GM19025 (cell line): ENCODE measurements around the gene TGFA.

Experiments
- ATAC-seq: cut with Tn5 transposase; IDR thresholded peaks from one replicate; pipeline ENCODE4 v1.9.1; 2021; ENCODE audit warnings: mild to moderate bottlenecking, low read depth, moderate library complexity; ENCODE audit not compliant: unreplicated experiment

The TGFA gene

DNA sequence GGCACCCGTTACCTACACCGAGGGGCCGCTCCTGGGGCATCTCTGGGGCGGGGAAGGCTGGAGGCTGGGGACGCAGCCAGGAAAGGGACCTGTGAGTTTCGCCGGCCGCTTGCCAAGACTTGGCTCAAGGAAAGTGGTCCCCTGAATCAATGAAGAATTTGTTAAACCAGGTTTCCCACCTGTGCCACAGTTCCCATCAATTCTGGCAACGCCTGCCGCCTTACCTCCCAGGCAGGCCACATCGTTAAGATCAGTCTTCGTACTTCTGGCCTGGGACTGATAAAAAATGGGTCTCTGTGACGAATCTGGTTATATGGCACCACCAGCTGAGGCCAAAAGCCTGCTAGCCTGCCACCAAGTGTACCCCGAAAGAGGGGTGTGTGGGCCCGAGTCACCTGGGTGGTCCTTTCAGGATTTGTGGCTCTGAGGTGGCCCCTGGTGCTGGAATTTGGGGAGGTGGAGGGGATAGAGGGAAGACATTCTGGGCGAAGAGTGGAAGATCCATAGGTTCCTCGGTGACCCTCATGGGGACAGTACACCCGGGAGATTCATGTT, 789 bp upstream of the TGFA start:
- no peak for ATAC-seq

DNA sequence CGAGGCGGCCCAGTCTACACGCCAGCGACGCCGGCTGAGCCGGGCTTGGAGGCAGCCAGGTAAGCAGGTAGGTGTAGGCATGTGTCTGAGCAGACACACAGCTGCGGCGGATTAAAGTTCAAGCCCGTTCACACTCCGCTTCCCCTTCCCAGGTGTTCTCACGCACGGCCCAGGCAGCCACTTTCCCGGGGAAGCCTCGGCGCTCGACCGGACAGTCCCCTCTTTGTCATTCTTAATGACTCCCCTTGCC, 367 bp downstream of the TGFA start:
- ATAC-seq, result no peak

DNA sequence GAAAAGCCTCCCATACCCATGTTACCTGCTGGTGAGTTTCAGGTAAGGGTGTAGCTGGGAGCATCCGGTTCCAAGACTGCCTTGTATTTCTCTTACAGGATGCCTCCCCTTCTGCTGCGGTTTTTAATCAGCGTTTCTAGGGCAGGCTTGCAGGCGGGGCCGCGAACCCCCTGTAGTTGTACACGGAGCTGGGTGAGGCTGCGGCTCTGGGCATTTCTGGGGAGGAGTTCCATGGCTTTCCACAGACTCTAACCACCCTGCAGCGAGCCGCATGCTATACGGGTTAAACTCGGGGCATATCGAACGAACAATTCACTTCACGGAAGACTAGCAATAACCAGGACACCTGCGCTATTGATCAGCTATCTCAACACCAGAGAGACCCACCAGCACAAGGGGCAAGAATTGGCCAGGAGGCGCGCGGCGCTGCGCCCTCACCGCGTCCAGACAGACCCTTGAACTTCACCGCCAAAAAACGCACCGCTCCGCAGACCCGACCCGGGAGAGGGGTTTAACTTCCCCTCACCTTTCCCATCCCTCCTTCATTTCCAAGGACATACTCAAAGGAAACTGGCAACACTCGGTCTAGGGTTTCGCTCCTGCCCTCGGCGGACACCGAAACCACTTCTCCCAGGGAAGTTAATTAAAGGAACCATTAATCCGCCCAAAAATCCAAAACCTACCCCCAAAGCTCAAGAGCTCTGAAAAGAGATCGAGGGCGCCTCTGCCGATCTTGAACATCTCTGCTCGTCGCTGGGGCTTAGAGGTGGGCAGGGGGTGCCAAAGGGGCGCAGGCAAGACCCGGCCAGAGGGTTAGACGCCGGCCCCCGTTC, 909 bp downstream of the TGFA start:
- no peak for ATAC-seq

DNA sequence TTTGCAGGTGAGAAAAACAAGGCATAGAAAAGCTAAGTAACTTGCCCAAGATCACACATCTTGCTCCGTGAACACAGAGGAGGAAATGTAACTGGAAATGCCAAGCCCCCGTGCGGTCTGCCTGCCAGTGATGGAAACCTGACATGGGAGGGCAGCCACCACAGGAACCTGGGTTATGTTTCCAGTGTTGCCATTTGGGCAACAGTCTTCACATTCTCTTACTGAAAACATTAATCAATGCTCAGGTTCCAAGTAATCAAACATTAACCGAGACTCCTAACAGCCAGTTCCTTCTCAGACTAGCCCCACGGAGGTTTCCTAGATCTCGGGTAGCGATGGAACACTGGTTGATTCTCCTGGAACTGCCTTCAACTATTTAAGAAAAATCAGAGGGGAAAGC, 2.5 kb downstream of the TGFA start:
- no peak for ATAC-seq

DNA sequence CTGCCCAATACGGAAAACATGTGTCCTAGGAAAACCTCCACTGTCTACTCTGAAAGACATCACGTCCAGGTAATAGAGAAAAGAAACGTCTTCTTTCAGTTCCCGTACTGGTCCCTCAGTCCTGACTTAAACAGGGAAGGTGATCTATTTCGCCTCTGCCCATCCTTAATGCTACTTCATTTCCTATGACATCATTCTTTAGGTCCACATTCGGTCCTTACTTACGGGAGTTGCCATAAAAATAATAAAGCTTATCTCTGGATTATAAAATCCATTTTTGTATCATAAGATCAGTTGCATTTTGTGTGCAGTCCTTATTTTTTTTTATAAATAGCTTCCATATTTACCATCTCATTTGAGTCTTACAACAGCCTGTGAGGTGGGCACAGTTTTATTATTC, 3.7 kb downstream of the TGFA start:
- ATAC-seq, result no peak

DNA sequence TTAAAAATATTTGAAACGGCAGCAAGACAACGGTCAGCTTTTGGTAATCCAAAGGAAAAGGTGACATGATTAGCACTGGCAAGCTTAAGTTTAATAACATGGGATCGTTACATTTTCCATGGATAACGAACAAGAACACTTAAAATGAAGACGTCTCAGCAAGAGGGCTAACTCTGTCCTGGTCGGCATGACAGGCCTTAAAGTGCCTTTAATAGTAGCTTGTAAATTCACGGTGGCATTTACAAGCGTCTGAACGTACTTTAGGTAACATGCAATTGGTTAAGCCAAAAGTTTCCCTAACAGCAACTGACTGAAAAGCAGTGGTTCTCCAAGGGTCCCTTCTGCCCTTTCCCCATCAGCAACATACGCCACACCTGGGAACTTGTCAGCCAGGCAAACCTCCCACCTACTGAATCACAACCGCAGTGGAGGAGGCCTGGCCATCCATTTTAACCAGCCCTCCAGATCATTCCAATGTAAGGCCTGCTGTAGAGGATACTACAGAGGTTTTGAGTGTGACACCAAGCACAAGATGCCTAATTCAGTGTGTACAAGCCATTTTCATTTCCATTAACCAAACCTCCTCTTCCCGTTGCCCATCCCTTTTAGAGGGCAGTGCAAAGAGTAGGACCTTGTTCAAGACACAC, 4.4 kb downstream of the TGFA start:
- no peak for ATAC-seq

DNA sequence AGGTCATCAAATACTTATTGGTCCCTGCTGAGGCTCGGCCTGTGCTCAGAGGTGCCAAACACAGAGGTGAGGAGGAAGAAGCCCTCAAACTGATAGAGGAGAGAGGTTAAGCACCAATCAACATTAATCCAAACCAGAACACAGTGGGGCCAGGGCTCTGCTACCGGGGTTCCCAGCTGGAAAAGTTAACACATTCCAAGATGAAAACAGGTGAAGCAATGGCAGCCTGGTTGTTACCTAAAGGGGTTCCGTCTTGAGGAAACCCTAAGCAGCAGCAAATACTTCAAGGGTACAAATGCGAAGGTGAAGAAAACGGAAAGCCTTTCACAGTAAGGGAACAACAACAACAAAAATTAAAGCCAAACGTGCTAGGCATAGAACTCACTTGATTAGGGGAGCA, 5.4 kb downstream of the TGFA start:
- ATAC-seq, result no peak

DNA sequence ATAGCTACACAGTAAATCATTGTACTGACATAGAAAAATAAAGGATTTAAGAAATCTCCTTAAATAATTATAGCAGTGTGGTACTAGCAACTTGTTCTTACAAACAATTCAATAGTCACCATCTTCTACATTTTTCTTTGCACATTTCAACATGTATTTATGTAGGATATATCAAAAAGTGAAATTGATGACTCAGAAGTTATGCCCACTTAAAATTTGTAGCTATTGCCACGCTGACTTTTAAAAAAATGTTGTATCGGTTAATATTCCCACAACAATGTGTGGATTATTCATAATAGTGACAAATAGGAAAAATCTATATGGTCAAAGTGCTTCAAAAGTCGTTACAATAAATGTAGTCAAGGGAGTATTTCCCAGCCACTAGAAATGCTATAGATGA, 6.7 kb downstream of the TGFA start:
- ATAC-seq, result no peak

DNA sequence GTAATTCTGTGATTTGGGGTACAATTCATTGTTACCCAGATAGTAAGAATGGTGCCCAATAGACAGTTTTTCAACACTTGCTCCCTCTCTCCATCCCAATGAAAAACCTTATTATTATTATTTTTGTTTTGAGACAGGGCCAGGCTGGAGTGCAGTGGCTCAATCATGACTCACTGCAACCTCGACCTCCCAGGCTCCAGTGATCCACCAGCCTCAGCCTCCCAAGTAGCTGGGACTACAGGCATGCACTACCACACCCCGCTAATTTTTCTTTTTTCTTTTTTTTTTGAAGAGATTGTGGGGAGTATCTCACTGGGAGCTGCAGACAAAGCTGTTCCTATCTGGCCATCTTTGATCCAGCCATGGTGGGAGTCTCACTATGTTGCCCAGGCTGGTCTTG, 7.2 kb downstream of the TGFA start:
- no peak for ATAC-seq

DNA sequence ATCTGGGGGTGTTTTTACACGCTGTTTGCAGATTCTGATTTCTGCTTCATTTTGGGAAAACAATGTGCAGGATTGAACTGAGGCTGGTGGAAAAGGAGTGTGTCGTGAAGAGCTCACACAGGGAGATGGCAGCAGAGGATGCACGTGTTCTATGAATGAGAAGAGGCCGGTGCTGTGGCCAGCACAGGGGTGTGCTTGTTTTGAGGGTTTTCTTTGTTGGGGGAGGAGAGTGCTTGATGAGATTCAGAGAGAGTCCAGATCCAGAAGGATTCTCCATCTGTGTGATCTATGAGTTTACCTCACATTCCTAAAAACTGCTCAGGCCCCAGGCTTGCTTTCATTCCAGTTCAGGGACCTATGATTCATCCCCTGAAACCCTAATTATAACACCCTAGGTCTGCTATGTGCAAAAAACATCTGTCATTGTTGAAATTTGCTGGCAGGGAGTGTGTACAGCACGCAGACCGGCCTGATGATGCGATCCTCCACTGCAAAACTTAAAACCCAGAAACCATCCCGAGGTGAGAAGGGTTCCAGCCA, 12.1 kb downstream of the TGFA start:
- ATAC-seq, result no peak

DNA sequence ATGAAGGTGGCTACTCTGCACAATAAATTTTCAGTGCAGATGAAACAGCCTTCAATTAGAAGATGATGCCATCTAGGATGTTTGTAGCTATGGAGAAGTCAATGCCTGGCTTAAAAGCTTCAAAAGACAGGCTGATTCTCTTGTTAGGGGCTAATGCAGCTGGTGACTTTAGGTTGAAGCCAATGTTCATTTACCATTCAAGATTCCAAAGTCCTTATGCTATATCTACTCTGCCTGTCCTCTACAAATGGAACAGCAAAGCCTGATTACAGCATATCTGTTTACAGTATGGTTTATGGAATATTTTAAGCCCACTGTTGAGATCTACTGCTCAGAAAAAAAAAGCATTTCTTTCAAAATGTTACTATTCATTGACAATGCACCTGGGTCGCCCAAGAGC, 15.8 kb downstream of the TGFA start:
- no peak for ATAC-seq

DNA sequence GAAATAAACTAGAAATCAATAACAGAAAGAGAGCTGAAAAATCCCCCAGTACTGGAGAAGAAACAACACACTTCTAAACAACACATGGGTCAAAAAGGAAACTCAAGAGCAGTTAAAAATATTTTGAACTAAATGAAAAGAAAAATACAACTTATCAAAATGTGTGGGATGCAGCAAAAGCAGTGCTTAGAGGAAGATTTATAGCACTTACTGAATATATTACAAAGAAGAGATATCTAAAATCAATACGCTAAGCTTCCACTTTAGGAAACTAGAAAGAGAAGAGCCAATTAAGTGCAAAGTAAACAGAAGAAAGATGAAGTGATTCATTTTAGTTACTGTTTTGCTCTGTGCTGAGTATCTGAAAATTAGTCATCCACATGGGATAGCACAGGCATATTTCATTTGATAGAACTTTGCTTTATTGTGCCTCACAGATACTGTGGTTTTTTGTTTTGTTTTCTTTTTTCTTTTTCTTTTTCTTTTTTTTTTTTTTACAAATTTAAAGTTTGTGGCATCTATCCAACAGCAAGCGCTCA, 17.0 kb downstream of the TGFA start:
- no peak for ATAC-seq

DNA sequence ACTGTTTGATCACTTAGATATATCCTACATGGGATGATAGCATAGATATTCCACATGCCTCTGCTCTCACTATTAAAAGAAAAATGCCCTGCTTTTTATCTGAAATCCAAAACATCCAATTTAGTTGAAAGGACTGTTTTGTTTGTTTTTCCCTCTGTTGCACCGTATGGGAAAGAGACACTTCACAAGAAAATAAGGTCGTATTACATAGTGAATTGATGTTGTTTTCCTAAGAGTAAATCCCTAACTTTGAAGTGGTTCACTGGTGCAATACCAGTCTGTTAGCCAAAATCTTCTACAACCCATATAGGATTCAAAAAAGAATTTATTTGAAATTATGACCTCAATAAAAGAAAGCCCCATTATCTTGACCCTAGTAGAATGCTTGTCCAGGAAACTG, 18.1 kb downstream of the TGFA start:
- ATAC-seq, result no peak

DNA sequence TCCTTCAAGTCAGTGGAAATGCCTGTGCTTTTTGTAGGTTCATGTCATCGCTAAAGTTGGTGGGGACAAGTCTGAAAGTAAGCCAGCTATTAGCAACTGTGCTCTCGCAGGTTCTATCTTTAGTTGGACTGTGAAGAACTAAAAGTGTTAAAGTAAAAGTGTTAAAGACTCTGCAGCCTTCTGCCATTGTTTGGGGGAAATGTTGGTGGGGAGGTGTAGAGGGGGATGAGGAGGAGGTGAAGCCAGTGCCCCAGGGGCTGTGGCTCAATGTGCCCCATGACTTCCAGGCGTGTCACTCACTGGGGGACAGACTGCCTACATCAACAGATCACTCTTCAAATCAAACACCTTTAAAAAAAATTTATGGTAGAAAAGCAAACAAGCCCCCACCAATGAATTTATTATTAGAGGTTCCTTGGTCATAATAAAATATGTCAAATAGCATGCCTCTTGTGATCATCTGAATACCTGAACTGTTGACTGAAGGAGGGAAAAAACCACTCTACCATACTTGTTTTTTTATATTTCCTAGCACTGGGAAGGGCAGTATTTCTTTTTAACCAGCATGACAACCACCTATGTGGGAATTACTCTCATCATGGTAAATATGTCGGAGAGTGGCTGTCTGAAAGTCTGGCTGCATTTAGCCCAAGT, 19.3 kb downstream of the TGFA start:
- no peak for ATAC-seq

DNA sequence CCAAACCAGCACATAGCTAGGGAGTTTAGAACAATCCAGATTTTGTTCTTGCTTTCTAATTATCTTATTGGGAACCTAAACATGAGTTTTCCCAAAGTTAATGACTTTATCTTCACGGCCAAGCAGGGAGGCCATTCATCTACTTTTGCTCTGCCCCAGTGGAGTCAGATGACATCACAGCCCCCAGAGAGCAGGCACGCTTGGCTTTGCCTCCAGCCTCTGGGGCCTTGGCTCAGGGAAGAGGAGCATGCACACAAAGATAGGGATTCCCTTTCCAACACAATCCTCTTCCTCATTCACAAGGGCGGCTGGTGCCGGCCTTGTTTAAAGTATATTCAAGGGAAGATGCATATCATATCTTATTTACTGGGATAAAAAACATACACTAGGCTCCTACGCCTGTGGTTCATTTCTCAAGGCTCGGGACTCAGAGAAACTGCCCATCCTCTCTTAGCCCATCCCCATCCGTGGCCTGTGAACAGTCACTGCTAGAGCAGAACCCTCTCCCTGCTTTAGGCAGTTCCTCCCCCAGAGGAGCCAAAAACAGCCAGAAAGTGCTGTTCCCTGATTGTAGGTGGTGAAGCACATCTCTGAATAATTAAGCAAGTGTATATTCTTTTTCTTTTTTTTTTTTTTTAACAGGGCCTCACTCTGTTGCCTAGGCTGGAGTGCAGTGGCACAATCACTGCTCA, 21.2 kb downstream of the TGFA start:
- ATAC-seq, result no peak

DNA sequence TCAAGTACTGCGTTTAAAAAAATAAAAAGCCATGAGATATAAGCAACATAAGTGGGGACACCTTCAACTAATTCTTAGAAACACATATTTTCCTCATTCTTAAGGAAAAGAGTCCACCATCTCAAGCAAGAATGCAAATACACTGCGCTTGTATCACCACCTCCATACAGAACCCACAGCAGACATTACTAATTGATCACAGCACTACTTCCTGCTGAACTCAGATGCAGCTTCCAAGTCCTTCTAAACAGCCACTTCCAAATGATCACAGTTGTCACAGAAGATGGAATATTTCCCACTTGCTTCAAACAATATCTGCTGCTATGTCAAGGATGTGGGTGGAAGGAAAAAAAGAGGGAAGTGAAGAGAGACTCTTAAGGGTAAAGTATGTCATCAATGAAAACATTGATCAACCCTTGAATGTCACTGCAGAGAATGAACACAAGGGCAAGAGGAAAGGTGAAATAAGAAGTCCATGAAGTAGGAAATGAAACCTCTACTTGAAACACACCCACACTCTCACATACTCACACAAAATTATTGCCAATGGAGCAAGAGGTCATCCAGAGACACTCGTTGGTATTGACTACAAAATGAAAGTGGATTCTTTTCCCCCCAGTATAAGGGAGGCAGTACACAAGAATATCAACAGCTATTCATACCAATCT, 22.1 kb downstream of the TGFA start:
- no peak for ATAC-seq

DNA sequence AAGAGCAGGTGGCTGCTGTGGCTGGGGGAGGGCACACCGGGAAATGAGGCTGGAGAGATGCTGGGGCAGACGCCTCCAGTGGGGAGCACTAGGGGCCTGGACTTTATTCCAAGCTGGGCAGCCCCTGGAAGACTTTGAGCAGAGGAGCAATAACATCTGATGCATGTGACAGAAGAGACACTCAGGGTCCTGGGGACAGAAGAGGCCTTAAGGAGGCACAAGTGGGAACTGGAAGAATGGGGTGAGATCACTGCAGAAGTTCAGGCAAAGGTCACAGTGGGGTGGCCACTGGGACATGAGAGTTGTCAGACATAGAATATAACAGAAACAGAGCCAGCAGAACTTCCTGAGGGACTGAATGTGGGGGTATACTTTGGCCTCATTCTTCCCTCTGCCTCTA, 24.0 kb downstream of the TGFA start:
- no peak for ATAC-seq

DNA sequence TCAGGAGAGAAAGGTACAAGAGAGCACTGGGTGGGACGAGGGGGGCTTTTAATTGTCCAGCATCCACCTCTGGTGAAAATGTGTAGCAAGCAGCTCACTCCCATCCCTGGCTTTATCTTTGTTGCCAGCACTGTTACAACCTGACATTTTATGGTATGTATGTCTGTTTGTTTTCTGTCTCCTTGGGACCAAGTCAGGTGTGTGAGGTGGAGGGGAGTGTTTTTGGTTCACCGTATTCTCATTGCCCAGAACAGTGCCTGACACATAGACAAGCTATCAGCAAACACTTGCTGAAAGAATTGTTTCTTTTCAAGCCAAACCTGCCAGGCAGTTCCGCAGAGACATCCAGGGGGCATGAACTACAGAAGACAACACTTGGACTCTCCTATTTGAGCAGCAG, 24.7 kb downstream of the TGFA start:
- ATAC-seq, result no peak

DNA sequence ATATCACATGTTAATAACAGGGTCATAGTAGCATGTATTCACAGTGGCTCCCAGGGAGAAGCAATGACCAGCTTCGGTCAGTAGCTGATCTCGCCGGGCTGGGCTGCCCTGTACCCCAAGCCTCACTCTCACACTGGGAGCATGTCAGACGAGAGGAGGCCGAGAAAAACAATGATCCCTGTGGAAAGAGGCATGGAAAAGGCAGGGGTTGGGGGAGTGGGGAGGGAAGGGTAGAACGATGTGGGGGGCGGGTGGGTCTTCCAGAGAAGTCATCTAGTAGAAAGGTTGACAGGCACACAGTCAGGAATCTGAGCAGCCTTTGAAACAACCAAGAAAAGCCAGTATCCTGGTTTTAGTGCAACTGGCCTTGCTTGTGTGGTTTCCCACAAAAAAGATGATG, 25.4 kb downstream of the TGFA start:
- no peak for ATAC-seq

DNA sequence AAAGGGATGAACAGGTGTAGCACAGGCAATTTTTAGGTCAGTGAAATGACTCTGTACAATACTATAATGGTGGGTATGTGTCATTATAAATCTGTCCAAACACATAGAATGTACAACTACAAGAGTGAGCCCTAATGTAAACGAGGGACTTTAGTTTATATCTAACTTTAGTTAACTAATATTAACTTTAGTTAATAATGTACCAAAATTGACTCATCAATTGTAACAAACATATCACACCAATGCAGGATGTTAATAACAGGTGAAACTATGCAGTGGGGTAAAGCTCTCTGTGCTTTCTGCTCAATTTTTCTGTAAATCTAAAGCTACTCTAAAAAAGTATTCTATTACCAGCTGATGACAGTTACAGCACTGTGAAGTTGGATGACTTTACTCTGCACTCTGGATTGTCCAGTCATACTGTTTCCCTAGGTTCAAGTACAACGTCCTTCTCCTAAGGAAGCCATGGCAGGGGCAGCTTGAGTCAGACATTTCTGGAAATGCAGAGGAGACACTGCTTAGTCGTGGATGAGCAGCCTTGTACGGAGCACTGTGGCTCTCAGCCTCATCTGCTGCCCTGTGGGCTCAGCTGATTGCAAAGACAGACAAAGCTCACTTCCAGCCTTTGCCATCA, 26.1 kb downstream of the TGFA start:
- no peak for ATAC-seq
